GM12878 (cell line): ENCODE results near the gene FOXP1. TPM values are rescaled to one million over a fixed set of nuclear protein-coding genes. Genes with fewer than 3 reads are reported as not detected.

Experiments used
- ATAC-seq: fragments of 200-7000 bp; cut with Tn5 transposase; 3 replicates; pipeline ENCODE4 v1.9.1; 2020; ENCODE audit warnings: mild to moderate bottlenecking, moderate library complexity
- BruUV-seq: library from RNA; stranded (reverse); fragments of 400-500 nt; replicated peaks from 2 replicates; lab custom pipeline; 2021; lab: Mats Ljungman, UMichigan
- CTCF ChIA-PET: fragments of 300-600 bp; sonication (Branson Sonifier 250); formaldehyde crosslinking; extraction: SDS; loops from one replicate; lab custom pipeline; 2021; ENCODE audit warnings: inconsistent platforms; lab: Yijun Ruan, JAX
- POLR2A ChIA-PET: fragments of 350-600 bp; formaldehyde crosslinking; extraction: SDS; loops from one replicate; lab custom pipeline; 2021; ENCODE audit warnings: inconsistent platforms; lab: Charles Lee
- RAD21 ChIA-PET: fragments of 300-600 bp; sonication (Branson Sonifier 250); formaldehyde crosslinking; loops from one replicate; lab custom pipeline; 2023; ENCODE audit warnings: antibody characterized with exemption; ENCODE audit not compliant: unreplicated experiment; lab: Charles Lee
- SMC1A ChIA-PET: fragments of 300-600 bp; sonication (Branson Sonifier 250); formaldehyde crosslinking; loops from one replicate; lab custom pipeline; 2023; ENCODE audit not compliant: unreplicated experiment, uncharacterized antibody; lab: Charles Lee
- DNase-seq: peaks from one replicate; pipeline ENCODE4 v3.0.0-alpha.2; 2011; ENCODE audit warnings: low read depth, low spot score
- FAIRE-seq: peaks from 3 replicates; lab custom pipeline; 2011; peaks lifted over from hg19 to GRCh38; lab: Jason Lieb, UNC
- H2AFZ ChIP-seq: 2 replicates; pipeline ENCODE4 v1.6.0; 2011; ENCODE audit warnings: low read depth, low read length, control low read depth; ENCODE audit not compliant: control insufficient read depth
- H3K27ac ChIP-seq: 2 replicates; pipeline ENCODE4 v1.5.1; 2011; ENCODE audit warnings: control low read depth; ENCODE audit not compliant: control insufficient read depth, insufficient read depth
- H3K27me3 ChIP-seq, 2 experiments: replicated peaks in 1 of 2; 2 replicates each; pipeline versions ENCODE4 v1.6.0 to v1.6.1; 2011; ENCODE audit warnings: low read length in 1 of 2; ENCODE audit not compliant: control insufficient read depth in 2 of 2, insufficient read depth in 2 of 2
- H3K36me3 ChIP-seq, 2 experiments: 2 replicates each; pipeline ENCODE4 v1.5.1; 2011; ENCODE audit warnings: low read length in 1 of 2; ENCODE audit not compliant: control insufficient read depth in 2 of 2, insufficient read depth in 2 of 2
- H3K4me1 ChIP-seq: 2 replicates; pipeline ENCODE4 v1.6.1; 2011; ENCODE audit warnings: mild to moderate bottlenecking, low read length, moderate library complexity, mixed read lengths; ENCODE audit not compliant: control insufficient read depth, insufficient read depth
- H3K4me2 ChIP-seq: 2 replicates; pipeline ENCODE4 v1.6.0; 2011; ENCODE audit warnings: control low read depth; ENCODE audit not compliant: control insufficient read depth, insufficient read depth
- H3K4me3 ChIP-seq: fragments of 200-600 bp; sonication (generic); 2 replicates; pipeline ENCODE4 v1.5.1; 2016
- H3K79me2 ChIP-seq: 2 replicates; pipeline ENCODE4 v1.6.0; 2011; ENCODE audit warnings: low read length; ENCODE audit not compliant: control insufficient read depth, insufficient read depth
- H3K9ac ChIP-seq: 2 replicates; pipeline ENCODE4 v1.8.0; 2011; ENCODE audit warnings: low read length, control low read depth, mixed read lengths; ENCODE audit not compliant: control insufficient read depth, insufficient read depth
- H3K9me3 ChIP-seq: replicated peaks from 3 replicates; pipeline ENCODE4 v1.5.1; 2011; ENCODE audit warnings: mild to moderate bottlenecking, low read length; ENCODE audit not compliant: control insufficient read depth, insufficient read depth
- H4K20me1 ChIP-seq: 2 replicates; pipeline ENCODE4 v1.6.0; 2011; ENCODE audit not compliant: control insufficient read depth, insufficient read depth
- ATF7 ChIP-seq: fragments of 450-650 bp; IDR thresholded peaks from 2 replicates; pipeline ENCODE4 v1.6.1; 2016; ENCODE audit warnings: low read depth, mild to moderate bottlenecking
- BMI1 ChIP-seq: fragments of 450-650 bp; IDR thresholded peaks from 2 replicates; pipeline ENCODE4 v1.6.1; 2016; ENCODE audit warnings: mild to moderate bottlenecking, moderate library complexity, borderline replicate concordance
- CBFB ChIP-seq: IDR thresholded peaks from 2 replicates; pipeline ENCODE4 v1.6.1; 2016; ENCODE audit warnings: antibody characterized with exemption, low read depth
- CHD4 ChIP-seq: fragments of 200-600 bp; sonication (generic); IDR thresholded peaks from 2 replicates; pipeline ENCODE4 v1.6.1; 2016; ENCODE audit warnings: mild to moderate bottlenecking
- EED ChIP-seq: sonication (generic); IDR thresholded peaks from 2 replicates; pipeline ENCODE4 v1.6.1; 2016; ENCODE audit warnings: antibody characterized with exemption, low read depth
- ESRRA ChIP-seq: IDR thresholded peaks from 2 replicates; pipeline ENCODE4 v1.6.1; 2012; ENCODE audit warnings: mild to moderate bottlenecking, low read length, improper control_type of control experiment
- FOXM1 ChIP-seq: IDR thresholded peaks from 2 replicates; pipeline ENCODE4 v1.6.1; 2012; ENCODE audit warnings: low read depth, mild to moderate bottlenecking, inconsistent platforms, low read length, moderate library complexity
- JUND ChIP-seq: IDR thresholded peaks from 2 replicates; pipeline ENCODE4 v1.6.1; 2012; ENCODE audit warnings: low read depth, mild to moderate bottlenecking, low read length, improper control_type of control experiment, moderate library complexity
- MTA3 ChIP-seq: IDR thresholded peaks from 2 replicates; pipeline ENCODE4 v1.6.1; 2012; ENCODE audit warnings: low read length, inconsistent platforms, borderline replicate concordance
- NBN ChIP-seq: fragments of 450-650 bp; IDR thresholded peaks from 2 replicates; pipeline ENCODE4 v1.6.1; 2016
- NR2C2 ChIP-seq: IDR thresholded peaks from 2 replicates; pipeline ENCODE4 v1.6.1; 2011; ENCODE audit warnings: borderline replicate concordance, low read depth; ENCODE audit not compliant: control insufficient read depth, insufficient read length
- PAX5 ChIP-seq: IDR thresholded peaks from 2 replicates; pipeline ENCODE4 v1.6.1; 2011; ENCODE audit warnings: low read depth, low read length, borderline replicate concordance
- PAX8 ChIP-seq: fragments of 450-650 bp; IDR thresholded peaks from 2 replicates; pipeline ENCODE4 v1.6.1; 2017; ENCODE audit warnings: mild to moderate bottlenecking, moderate library complexity
- POLR2AphosphoS2 ChIP-seq: IDR thresholded peaks from 2 replicates; pipeline ENCODE4 v1.6.1; 2011; ENCODE audit warnings: low read depth, mild to moderate bottlenecking, low read length, improper control_type of control experiment, moderate library complexity
- SIN3A ChIP-seq: IDR thresholded peaks from 2 replicates; pipeline ENCODE4 v1.6.1; 2012; ENCODE audit warnings: low read depth, low read length, improper control_type of control experiment
- WGBS: methylation state at CpG from one replicate; pipeline ENCODE4 v1.1.6; 2016; ENCODE audit warnings: low lambda C conversion rate; ENCODE audit not compliant: insufficient replicate concordance, insufficient coverage; ENCODE audit errors: missing lambda C conversion rate; 5-methylcytosine and 5-hydroxymethylcytosine counted together
- in situ Hi-C: fragments of 300-500 bp; cut with MboI; formaldehyde crosslinking; loops from 9 replicates; pipeline ENCODE4 v1.14.3; 2018; ENCODE audit warnings: mixed read lengths
- intact Hi-C: fragments of 100-400 bp; cut with micrococcal nuclease; formaldehyde crosslinking; loops from one replicate; pipeline ENCODE4 v1.14.2; 2022; ENCODE audit not compliant: unreplicated experiment
- polyA plus RNA-seq, 11 experiments: library from polyadenylated mRNA; depleted of rRNA in 4 of 11; unstranded in 6 of 11; stranded (reverse) in 5 of 11; fragments of >200 nt; fragmentation: Nextera tagmentation in 4 of 11; fragmentation: Illumina TruSeq in 1 of 11; extraction: Ambion mirVana in 4 of 11; extraction: Trizol in 1 of 11; gene quantifications; 1 replicate in 1 of 11; 2 replicates in 10 of 11; pipeline versions ENCODE4 v1.2.1 to v1.2.3, GENCODE V29; 2011 to 2016; ENCODE audit warnings: inconsistent platforms in 2 of 11, missing spikeins in 2 of 11, low read depth in 1 of 11
- total RNA-seq, 4 experiments: library from RNA; depleted of rRNA in 3 of 4; stranded (reverse); fragments of >200 nt in 3 of 4; fragmentation: Illumina TruSeq in 1 of 4; extraction: Trizol in 1 of 4; gene quantifications; 2 replicates each; pipeline versions ENCODE4 v1.2.1 to v1.2.3, GENCODE V29; 2013 to 2021
- TF ChIP-seq, protein P1 (sequence below): fragments of 450-650 bp; formaldehyde crosslinking; IDR thresholded peaks from 2 replicates; pipeline ENCODE4 v1.4.0; 2020; ENCODE audit warnings: mild to moderate bottlenecking, moderate library complexity
- TF ChIP-seq, protein P2 (sequence below): fragments of 450-650 bp; IDR thresholded peaks from 2 replicates; pipeline ENCODE4 v1.6.1; 2016; ENCODE audit warnings: mild to moderate bottlenecking
- TF ChIP-seq, protein P3 (sequence below): fragments of 450-650 bp; IDR thresholded peaks from 2 replicates; pipeline ENCODE4 v1.6.1; 2016; ENCODE audit warnings: mild to moderate bottlenecking

FOXP1 gene
- total and polyA plus RNA-seq, 10 of the 15 experiments (the other 5 are each of a cell fraction or from before 2014, with no cell fraction given): 0.05 to 1.6 (median 0.20) TPM; not detected in 1

DNA sequence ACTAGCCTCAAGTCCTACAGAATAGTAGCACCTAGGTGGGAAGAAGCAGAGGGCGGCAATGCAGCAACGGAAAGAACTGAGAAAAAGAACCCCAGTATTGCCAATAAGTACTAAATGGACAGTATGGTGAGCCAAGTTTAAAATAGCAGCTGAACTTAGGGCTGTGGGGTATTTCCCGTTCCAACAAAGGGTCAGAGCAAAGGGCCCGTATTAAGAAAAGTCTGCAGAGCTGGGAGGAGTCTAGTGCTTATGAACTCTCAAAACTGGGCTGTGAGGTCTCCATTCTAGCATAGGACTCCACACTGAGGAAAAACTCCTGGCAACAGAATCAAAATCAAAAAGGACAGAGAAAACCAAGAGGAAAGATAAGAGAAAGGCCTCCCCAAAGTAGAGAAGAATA, 250.7 kb downstream of the FOXP1 start:
- Histone ChIP-seq H4K20me1 (no peaks in the 10 kb centered on the region), H3K79me2 (no peaks in the 10 kb centered on the region), H3K9me3 (no peaks in the 10 kb centered on the region; the same call in 2 of the 3 replicates)
- in situ Hi-C loops: no loop called here
- SMC1A ChIA-PET: no interaction called here
- ATAC-seq (no peak), FAIRE-seq (no peak), DNase-seq (no peak)
- RAD21 ChIA-PET: no interaction called here
- WGBS: 85% methylated on average over 4 of the region's 4 CpGs
- no peak for TF ChIP-seq SIN3A
- TF ChIP-seq NR2C2: no peak
- TF ChIP-seq MTA3: no peak
- no peak for TF ChIP-seq PAX5
- no peak for TF ChIP-seq EED
- no peak for TF ChIP-seq ATF7
- TF ChIP-seq CBFB: no peak
- no peak for TF ChIP-seq NBN
- TF ChIP-seq ESRRA: no peak
- TF ChIP-seq, protein P1, sequence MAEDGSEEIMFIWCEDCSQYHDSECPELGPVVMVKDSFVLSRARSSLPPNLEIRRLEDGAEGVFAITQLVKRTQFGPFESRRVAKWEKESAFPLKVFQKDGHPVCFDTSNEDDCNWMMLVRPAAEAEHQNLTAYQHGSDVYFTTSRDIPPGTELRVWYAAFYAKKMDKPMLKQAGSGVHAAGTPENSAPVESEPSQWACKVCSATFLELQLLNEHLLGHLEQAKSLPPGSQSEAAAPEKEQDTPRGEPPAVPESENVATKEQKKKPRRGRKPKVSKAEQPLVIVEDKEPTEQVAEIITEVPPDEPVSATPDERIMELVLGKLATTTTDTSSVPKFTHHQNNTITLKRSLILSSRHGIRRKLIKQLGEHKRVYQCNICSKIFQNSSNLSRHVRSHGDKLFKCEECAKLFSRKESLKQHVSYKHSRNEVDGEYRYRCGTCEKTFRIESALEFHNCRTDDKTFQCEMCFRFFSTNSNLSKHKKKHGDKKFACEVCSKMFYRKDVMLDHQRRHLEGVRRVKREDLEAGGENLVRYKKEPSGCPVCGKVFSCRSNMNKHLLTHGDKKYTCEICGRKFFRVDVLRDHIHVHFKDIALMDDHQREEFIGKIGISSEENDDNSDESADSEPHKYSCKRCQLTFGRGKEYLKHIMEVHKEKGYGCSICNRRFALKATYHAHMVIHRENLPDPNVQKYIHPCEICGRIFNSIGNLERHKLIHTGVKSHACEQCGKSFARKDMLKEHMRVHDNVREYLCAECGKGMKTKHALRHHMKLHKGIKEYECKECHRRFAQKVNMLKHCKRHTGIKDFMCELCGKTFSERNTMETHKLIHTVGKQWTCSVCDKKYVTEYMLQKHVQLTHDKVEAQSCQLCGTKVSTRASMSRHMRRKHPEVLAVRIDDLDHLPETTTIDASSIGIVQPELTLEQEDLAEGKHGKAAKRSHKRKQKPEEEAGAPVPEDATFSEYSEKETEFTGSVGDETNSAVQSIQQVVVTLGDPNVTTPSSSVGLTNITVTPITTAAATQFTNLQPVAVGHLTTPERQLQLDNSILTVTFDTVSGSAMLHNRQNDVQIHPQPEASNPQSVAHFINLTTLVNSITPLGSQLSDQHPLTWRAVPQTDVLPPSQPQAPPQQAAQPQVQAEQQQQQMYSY (CRISPR knock-in tag): no peak
- TF ChIP-seq, protein P2, sequence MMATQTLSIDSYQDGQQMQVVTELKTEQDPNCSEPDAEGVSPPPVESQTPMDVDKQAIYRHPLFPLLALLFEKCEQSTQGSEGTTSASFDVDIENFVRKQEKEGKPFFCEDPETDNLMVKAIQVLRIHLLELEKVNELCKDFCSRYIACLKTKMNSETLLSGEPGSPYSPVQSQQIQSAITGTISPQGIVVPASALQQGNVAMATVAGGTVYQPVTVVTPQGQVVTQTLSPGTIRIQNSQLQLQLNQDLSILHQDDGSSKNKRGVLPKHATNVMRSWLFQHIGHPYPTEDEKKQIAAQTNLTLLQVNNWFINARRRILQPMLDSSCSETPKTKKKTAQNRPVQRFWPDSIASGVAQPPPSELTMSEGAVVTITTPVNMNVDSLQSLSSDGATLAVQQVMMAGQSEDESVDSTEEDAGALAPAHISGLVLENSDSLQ: no peak
- no peak for TF ChIP-seq FOXM1
- TF ChIP-seq CHD4: no peak
- no peak for TF ChIP-seq POLR2AphosphoS2
- TF ChIP-seq, protein P3, sequence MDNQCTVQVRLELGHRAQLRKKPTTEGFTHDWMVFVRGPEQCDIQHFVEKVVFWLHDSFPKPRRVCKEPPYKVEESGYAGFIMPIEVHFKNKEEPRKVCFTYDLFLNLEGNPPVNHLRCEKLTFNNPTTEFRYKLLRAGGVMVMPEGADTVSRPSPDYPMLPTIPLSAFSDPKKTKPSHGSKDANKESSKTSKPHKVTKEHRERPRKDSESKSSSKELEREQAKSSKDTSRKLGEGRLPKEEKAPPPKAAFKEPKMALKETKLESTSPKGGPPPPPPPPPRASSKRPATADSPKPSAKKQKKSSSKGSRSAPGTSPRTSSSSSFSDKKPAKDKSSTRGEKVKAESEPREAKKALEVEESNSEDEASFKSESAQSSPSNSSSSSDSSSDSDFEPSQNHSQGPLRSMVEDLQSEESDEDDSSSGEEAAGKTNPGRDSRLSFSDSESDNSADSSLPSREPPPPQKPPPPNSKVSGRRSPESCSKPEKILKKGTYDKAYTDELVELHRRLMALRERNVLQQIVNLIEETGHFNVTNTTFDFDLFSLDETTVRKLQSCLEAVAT: no peak
- no peak for TF ChIP-seq BMI1
- no peak for TF ChIP-seq JUND
- TF ChIP-seq PAX8: no peak
- TF ChIP-seq, all 136 proteins: peak for 0
- Histone ChIP-seq H3K27me3 (no peaks in the 10 kb centered on the region), H3K9ac (no peak overlapping the region), H3K27ac (no peak overlapping the region), H3K36me3 (no peaks in the 10 kb centered on the region), H3K4me1 (no peaks in the 10 kb centered on the region), H2AFZ (no peak overlapping the region), H3K4me3 (no peak overlapping the region), H3K4me2 (no peak overlapping the region)
- intact Hi-C loops: no loop called here
- no TSS peak for BruUV-seq
- CTCF ChIA-PET: interaction anchor here (0.8 kb wide), 1 partner anchor 14 kb away, joined by 3 read pairs; no protein-coding TSS in a partner anchor
- POLR2A ChIA-PET: no interaction called here
